Measurements from ENCODE around the gene TRMT61A. TPM values are rescaled to one million over a fixed set of nuclear protein-coding genes. Genes with fewer than 3 reads are reported as not detected.
A peak's percentile ranks its signal among the peaks of the same experiment; 100 is the strongest.

The TRMT61A gene
- total and polyA plus RNA-seq, 2 of the 13 experiments (the other 11 are each of a cell fraction or from before 2014, with no cell fraction given), result 6.5 to 13.6 TPM

GRCh38 chr14:103546652-103547454, 17.9 kb downstream of the TRMT61A start (continued):
- TF ChIP-seq ZNF788 (CRISPR knock-in tag; IDR thresholded peaks at IDR 0.05; ENCODE audit: borderline replicate concordance), result peak; percentile 48; the same call in 1 of the 2 replicates
- TF ChIP-seq, protein P1, sequence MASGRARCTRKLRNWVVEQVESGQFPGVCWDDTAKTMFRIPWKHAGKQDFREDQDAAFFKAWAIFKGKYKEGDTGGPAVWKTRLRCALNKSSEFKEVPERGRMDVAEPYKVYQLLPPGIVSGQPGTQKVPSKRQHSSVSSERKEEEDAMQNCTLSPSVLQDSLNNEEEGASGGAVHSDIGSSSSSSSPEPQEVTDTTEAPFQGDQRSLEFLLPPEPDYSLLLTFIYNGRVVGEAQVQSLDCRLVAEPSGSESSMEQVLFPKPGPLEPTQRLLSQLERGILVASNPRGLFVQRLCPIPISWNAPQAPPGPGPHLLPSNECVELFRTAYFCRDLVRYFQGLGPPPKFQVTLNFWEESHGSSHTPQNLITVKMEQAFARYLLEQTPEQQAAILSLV (CRISPR knock-in tag; IDR thresholded peaks at IDR 0.05; ENCODE audit: borderline replicate concordance), result peak; percentile 73; the same call in 1 of the 2 replicates
- TF ChIP-seq SALL1 (CRISPR knock-in tag; IDR thresholded peaks at IDR 0.05), result peak; percentile 57
- TF ChIP-seq ZBTB38 (CRISPR knock-in tag; IDR thresholded peaks at IDR 0.05), result peak; percentile 46; the same call in 1 of the 2 replicates
- TF ChIP-seq ZNF589 (CRISPR knock-in tag; conservative IDR thresholded peaks at IDR 0.05), result no peak
- TF ChIP-seq, protein P2, sequence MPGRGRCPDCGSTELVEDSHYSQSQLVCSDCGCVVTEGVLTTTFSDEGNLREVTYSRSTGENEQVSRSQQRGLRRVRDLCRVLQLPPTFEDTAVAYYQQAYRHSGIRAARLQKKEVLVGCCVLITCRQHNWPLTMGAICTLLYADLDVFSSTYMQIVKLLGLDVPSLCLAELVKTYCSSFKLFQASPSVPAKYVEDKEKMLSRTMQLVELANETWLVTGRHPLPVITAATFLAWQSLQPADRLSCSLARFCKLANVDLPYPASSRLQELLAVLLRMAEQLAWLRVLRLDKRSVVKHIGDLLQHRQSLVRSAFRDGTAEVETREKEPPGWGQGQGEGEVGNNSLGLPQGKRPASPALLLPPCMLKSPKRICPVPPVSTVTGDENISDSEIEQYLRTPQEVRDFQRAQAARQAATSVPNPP (CRISPR knock-in tag; IDR thresholded peaks at IDR 0.05), result no peak
- TF ChIP-seq, protein P3, sequence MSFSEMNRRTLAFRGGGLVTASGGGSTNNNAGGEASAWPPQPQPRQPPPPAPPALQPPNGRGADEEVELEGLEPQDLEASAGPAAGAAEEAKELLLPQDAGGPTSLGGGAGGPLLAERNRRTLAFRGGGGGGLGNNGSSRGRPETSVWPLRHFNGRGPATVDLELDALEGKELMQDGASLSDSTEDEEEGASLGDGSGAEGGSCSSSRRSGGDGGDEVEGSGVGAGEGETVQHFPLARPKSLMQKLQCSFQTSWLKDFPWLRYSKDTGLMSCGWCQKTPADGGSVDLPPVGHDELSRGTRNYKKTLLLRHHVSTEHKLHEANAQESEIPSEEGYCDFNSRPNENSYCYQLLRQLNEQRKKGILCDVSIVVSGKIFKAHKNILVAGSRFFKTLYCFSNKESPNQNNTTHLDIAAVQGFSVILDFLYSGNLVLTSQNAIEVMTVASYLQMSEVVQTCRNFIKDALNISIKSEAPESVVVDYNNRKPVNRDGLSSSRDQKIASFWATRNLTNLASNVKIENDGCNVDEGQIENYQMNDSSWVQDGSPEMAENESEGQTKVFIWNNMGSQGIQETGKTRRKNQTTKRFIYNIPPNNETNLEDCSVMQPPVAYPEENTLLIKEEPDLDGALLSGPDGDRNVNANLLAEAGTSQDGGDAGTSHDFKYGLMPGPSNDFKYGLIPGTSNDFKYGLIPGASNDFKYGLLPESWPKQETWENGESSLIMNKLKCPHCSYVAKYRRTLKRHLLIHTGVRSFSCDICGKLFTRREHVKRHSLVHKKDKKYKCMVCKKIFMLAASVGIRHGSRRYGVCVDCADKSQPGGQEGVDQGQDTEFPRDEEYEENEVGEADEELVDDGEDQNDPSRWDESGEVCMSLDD (CRISPR knock-in tag; IDR thresholded peaks at IDR 0.05; ENCODE audit: borderline replicate concordance), result peak; percentile 88; the same call in 1 of the 2 replicates
- no peak for TF ChIP-seq PCBP2 (optimal IDR thresholded peaks at IDR 0.05; ENCODE audit: low read depth, low read length, poor library complexity, severe bottlenecking)
- peak; percentile 47 for TF ChIP-seq YY1 (IDR thresholded peaks at IDR 0.05; ENCODE audit: insufficient read depth, insufficient replicate concordance, low read depth, low read length)
- no peak for TF ChIP-seq KAT2B (IDR thresholded peaks at IDR 0.05; ENCODE audit: borderline replicate concordance, low read depth, low read length)
- TF ChIP-seq ZBTB7B (CRISPR knock-in tag; IDR thresholded peaks at IDR 0.05), result peak; percentile 84; the same call in 1 of the 2 replicates
- 0 out of 2 replicates have a peak, but pooled peaks have one; percentile 36 for TF ChIP-seq ZNF556 (CRISPR knock-in tag; IDR thresholded peaks at IDR 0.05; ENCODE audit: borderline replicate concordance)
- TF ChIP-seq ZSCAN22 (CRISPR knock-in tag; IDR thresholded peaks at IDR 0.05), result no peak
- peak; percentile 98 for TF ChIP-seq STAG1 (CRISPR knock-in tag; IDR thresholded peaks at IDR 0.05)
- TF ChIP-seq ZUFSP (CRISPR knock-in tag; IDR thresholded peaks at IDR 0.05; ENCODE audit: borderline replicate concordance), result no peak
- TF ChIP-seq ZFP62 (CRISPR knock-in tag; IDR thresholded peaks at IDR 0.05), result no peak
- TF ChIP-seq, protein P4, sequence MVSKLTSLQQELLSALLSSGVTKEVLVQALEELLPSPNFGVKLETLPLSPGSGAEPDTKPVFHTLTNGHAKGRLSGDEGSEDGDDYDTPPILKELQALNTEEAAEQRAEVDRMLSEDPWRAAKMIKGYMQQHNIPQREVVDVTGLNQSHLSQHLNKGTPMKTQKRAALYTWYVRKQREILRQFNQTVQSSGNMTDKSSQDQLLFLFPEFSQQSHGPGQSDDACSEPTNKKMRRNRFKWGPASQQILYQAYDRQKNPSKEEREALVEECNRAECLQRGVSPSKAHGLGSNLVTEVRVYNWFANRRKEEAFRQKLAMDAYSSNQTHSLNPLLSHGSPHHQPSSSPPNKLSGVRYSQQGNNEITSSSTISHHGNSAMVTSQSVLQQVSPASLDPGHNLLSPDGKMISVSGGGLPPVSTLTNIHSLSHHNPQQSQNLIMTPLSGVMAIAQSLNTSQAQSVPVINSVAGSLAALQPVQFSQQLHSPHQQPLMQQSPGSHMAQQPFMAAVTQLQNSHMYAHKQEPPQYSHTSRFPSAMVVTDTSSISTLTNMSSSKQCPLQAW (CRISPR knock-in tag; IDR thresholded peaks at IDR 0.05), result peak; percentile 76; the same call in 1 of the 2 replicates
- TF ChIP-seq ZNF580 (CRISPR knock-in tag; IDR thresholded peaks at IDR 0.05; ENCODE audit: borderline replicate concordance, low read depth), result no peak
- TF ChIP-seq CCDC6 (CRISPR knock-in tag; IDR thresholded peaks at IDR 0.05), result no peak
- TF ChIP-seq ZNF768 (CRISPR knock-in tag; IDR thresholded peaks at IDR 0.05), result peak; percentile 21; the same call in 1 of the 2 replicates
